H9 (cell line): ENCODE results near the gene AHDC1. TPM values are rescaled to one million over a fixed set of nuclear protein-coding genes. Genes with fewer than 3 reads are reported as not detected.

ENCODE experiments used
- DNase-seq: peaks from one replicate; pipeline ENCODE4 v3.0.0-alpha.2; 2017
- H2AFZ ChIP-seq: one replicate; pipeline ENCODE4 v1.6.1; 2013; ENCODE audit warnings: mild to moderate bottlenecking, low read length, control low read depth, moderate library complexity
- H2AK5ac ChIP-seq: 2 replicates; pipeline ENCODE4 v1.6.1; 2013; ENCODE audit warnings: low read length, control low read depth, mixed read lengths; ENCODE audit not compliant: insufficient read length
- H2BK120ac ChIP-seq: one replicate; pipeline ENCODE4 v1.6.1; 2013; ENCODE audit warnings: low read depth, mild to moderate bottlenecking, low read length, control low read depth, inconsistent platforms; ENCODE audit not compliant: poor library complexity, severe bottlenecking
- H2BK12ac ChIP-seq: 2 replicates; pipeline ENCODE4 v1.6.1; 2013; ENCODE audit warnings: low read length, control low read depth, mixed read lengths, low read depth; ENCODE audit not compliant: insufficient read length
- H2BK15ac ChIP-seq: 2 replicates; pipeline ENCODE4 v1.6.1; 2013; ENCODE audit warnings: low read depth, low read length, control low read depth
- H2BK20ac ChIP-seq: one replicate; pipeline ENCODE4 v1.6.1; 2013; ENCODE audit warnings: low read depth, mild to moderate bottlenecking, low read length, control low read depth, inconsistent platforms; ENCODE audit not compliant: poor library complexity, severe bottlenecking
- H2BK5ac ChIP-seq: 2 replicates; pipeline ENCODE4 v1.6.1; 2013; ENCODE audit warnings: low read length, control low read depth, mixed read lengths; ENCODE audit not compliant: insufficient read length
- H3K14ac ChIP-seq: 2 replicates; pipeline ENCODE4 v1.6.1; 2013; ENCODE audit warnings: low read length, control low read depth; ENCODE audit not compliant: insufficient read depth
- H3K18ac ChIP-seq: 2 replicates; pipeline ENCODE4 v1.6.1; 2013; ENCODE audit warnings: low read depth, mild to moderate bottlenecking, mixed read lengths, low read length, control low read depth; ENCODE audit not compliant: insufficient read length
- H3K23ac ChIP-seq: 2 replicates; pipeline ENCODE4 v1.6.1; 2013; ENCODE audit warnings: low read length, control low read depth, mixed read lengths, low read depth; ENCODE audit not compliant: insufficient read length
- H3K23me2 ChIP-seq: 2 replicates; pipeline ENCODE4 v1.6.1; 2013; ENCODE audit warnings: low read depth, mild to moderate bottlenecking, mixed read lengths, low read length, control low read depth; ENCODE audit not compliant: insufficient read length, poor library complexity, severe bottlenecking
- H3K27ac ChIP-seq: 2 replicates; pipeline ENCODE4 v1.5.1; 2013; ENCODE audit warnings: low read length, control low read depth, mixed read lengths, low read depth; ENCODE audit not compliant: insufficient read length
- H3K27me3 ChIP-seq: 2 replicates; pipeline ENCODE4 v1.6.1; 2013; ENCODE audit warnings: low read length, control low read depth, inconsistent platforms; ENCODE audit not compliant: insufficient read depth
- H3K4ac ChIP-seq: 2 replicates; pipeline ENCODE4 v1.6.1; 2013; ENCODE audit warnings: low read depth, mild to moderate bottlenecking, control low read depth, inconsistent platforms, low read length, moderate library complexity
- H3K4me1 ChIP-seq: 2 replicates; pipeline ENCODE4 v1.6.1; 2013; ENCODE audit warnings: low read length, control low read depth, inconsistent platforms; ENCODE audit not compliant: insufficient read depth
- H3K4me2 ChIP-seq: 2 replicates; pipeline ENCODE4 v1.6.1; 2013; ENCODE audit warnings: low read length, control low read depth, mixed read lengths; ENCODE audit not compliant: insufficient read length, insufficient read depth
- H3K56ac ChIP-seq: 2 replicates; pipeline ENCODE4 v1.6.1; 2013; ENCODE audit warnings: low read depth, mild to moderate bottlenecking, mixed read lengths, low read length, control low read depth; ENCODE audit not compliant: insufficient read length
- H3K79me1 ChIP-seq: 2 replicates; pipeline ENCODE4 v1.6.1; 2013; ENCODE audit warnings: low read depth, mild to moderate bottlenecking, moderate library complexity, low read length, control low read depth, inconsistent platforms; ENCODE audit not compliant: insufficient read depth, poor library complexity, severe bottlenecking
- H3K79me2 ChIP-seq: 2 replicates; pipeline ENCODE4 v1.6.1; 2013; ENCODE audit warnings: low read length, control low read depth, inconsistent platforms; ENCODE audit not compliant: insufficient read depth
- H3K9ac ChIP-seq: 2 replicates; pipeline ENCODE4 v1.6.1; 2013; ENCODE audit warnings: low read length, control low read depth, mixed read lengths; ENCODE audit not compliant: insufficient read length; ENCODE audit errors: extremely low read depth
- H3K9me3 ChIP-seq: one replicate; pipeline ENCODE4 v1.6.1; 2013; ENCODE audit warnings: low read depth, low read length, inconsistent platforms; ENCODE audit not compliant: control insufficient read depth
- H3T11ph ChIP-seq: one replicate; pipeline ENCODE4 v1.6.1; 2013; ENCODE audit warnings: mild to moderate bottlenecking, low read length, control low read depth, inconsistent platforms
- H4K20me1 ChIP-seq: one replicate; pipeline ENCODE4 v1.6.1; 2013; ENCODE audit not compliant: control insufficient read depth, insufficient read length, insufficient read depth
- H4K5ac ChIP-seq: 2 replicates; pipeline ENCODE4 v1.6.1; 2013; ENCODE audit warnings: low read depth, mild to moderate bottlenecking, mixed read lengths, low read length, control low read depth; ENCODE audit not compliant: insufficient read length
- H4K8ac ChIP-seq: replicated peaks from 2 replicates; pipeline ENCODE4 v1.6.1; 2013; ENCODE audit warnings: low read length, control low read depth, mixed read lengths, low read depth; ENCODE audit not compliant: insufficient read length
- H4K91ac ChIP-seq: 2 replicates; pipeline ENCODE4 v1.6.1; 2013; ENCODE audit warnings: low read depth, mild to moderate bottlenecking, moderate library complexity, mixed read lengths, low read length, control low read depth; ENCODE audit not compliant: insufficient read length
- H3K27ac Mint-ChIP-seq, 3 experiments: 2 replicates in 2 of 3; 3 replicates in 1 of 3; pipeline ENCODE4 v1.8.0; 2020 to 2021; ENCODE audit warnings: mixed read lengths in 3 of 3, mild to moderate bottlenecking in 1 of 3, moderate library complexity in 1 of 3
- H3K27me3 Mint-ChIP-seq: 2 replicates; pipeline ENCODE4 v1.8.0; 2021; ENCODE audit warnings: low read depth, mild to moderate bottlenecking, moderate library complexity, mixed read lengths
- H3K36me3 Mint-ChIP-seq, 3 experiments: 2 replicates in 2 of 3; 3 replicates in 1 of 3; pipeline ENCODE4 v1.8.0; 2020 to 2021; ENCODE audit warnings: low read depth in 3 of 3, mixed read lengths in 3 of 3; ENCODE audit not compliant: insufficient read depth in 1 of 3
- H3K4me1 Mint-ChIP-seq, 2 experiments: 2 replicates each; pipeline ENCODE4 v1.8.0; 2020; ENCODE audit warnings: mixed read lengths in 2 of 2
- H3K4me3 Mint-ChIP-seq, 2 experiments: 2 replicates in 1 of 2; 3 replicates in 1 of 2; pipeline ENCODE4 v1.8.0; 2020 to 2021; ENCODE audit warnings: mild to moderate bottlenecking in 2 of 2, mixed read lengths in 2 of 2, moderate library complexity in 1 of 2
- H3K9me3 Mint-ChIP-seq, 2 experiments: 2 replicates in 1 of 2; 3 replicates in 1 of 2; pipeline ENCODE4 v1.8.0; 2020; ENCODE audit warnings: mild to moderate bottlenecking in 2 of 2, mixed read lengths in 2 of 2, moderate library complexity in 1 of 2
- CTCF ChIP-seq: fragments of 200-600 bp; sonication (generic); conservative IDR thresholded peaks from 3 replicates; pipeline ENCODE4 v1.8.0; 2021; ENCODE audit warnings: antibody characterized with exemption, mild to moderate bottlenecking
- WGBS: extraction: QIAGEN DNeasy Blood & Tissue Kit; methylation state at CpG from one replicate; pipeline ENCODE4 v1.1.7; 2013; ENCODE audit warnings: missing lambda C conversion rate, low lambda C conversion rate, mixed read lengths; ENCODE audit not compliant: insufficient read length; ENCODE audit errors: extremely low coverage; 5-methylcytosine and 5-hydroxymethylcytosine counted together
- total RNA-seq: library from RNA; stranded (reverse); gene quantifications from 2 replicates; pipeline ENCODE4 v1.2.1, GENCODE V29; 2021

AHDC1 gene
- total RNA-seq, 1 experiment from 2014 or later = 29.4 TPM

GRCh38 chr1:27591622-27592021, 12.3 kb downstream of the AHDC1 start:
- H2AK5ac ChIP-seq = no peak overlapping the region
- H2BK5ac ChIP-seq = no peak overlapping the region
- DNase-seq = no peak
- no CpG with 5 or more reads among the region's 4 CpGs for WGBS
- no peak overlapping the region for H3K56ac ChIP-seq
- H3K23ac ChIP-seq = no peak overlapping the region
- no peak overlapping the region for H3K27ac Mint-ChIP-seq
- H3K79me1 ChIP-seq = no peaks in the 10 kb centered on the region
- H2AFZ ChIP-seq = no peak overlapping the region
- no peak overlapping the region for H2BK15ac ChIP-seq
- H3K4me3 Mint-ChIP-seq = no peak overlapping the region
- H3K4me1 ChIP-seq = peaks cover 10% of the 10 kb centered on the region; the same call in 1 of the 2 replicates
- no peak overlapping the region for H3T11ph ChIP-seq
- no peaks in the 10 kb centered on the region for H3K27me3 Mint-ChIP-seq
- peaks cover 9 to 12% of the 10 kb centered on the region in 2 experiments; a peak in 3 of 4 replicates for H3K4me1 Mint-ChIP-seq
- no peaks in the 10 kb centered on the region for H3K23me2 ChIP-seq
- peaks cover 5% of the 10 kb centered on the region for H4K20me1 ChIP-seq
- peaks cover 5% of the 10 kb centered on the region; the same call in 1 of the 2 replicates for H3K79me2 ChIP-seq
- H3K4ac ChIP-seq = no peak overlapping the region
- H3K9ac ChIP-seq = no peak overlapping the region
- no peak overlapping the region for H3K18ac ChIP-seq
- H4K8ac ChIP-seq = no peak overlapping the region
- no peak overlapping the region for H3K4me2 ChIP-seq
- H3K9me3 Mint-ChIP-seq = no peaks in the 10 kb centered on the region
- no peak overlapping the region for H2BK12ac ChIP-seq
- TF ChIP-seq CTCF = no peak
- no peak overlapping the region for H4K5ac ChIP-seq
- no peak overlapping the region for H2BK20ac ChIP-seq
- no peaks in the 10 kb centered on the region for H3K9me3 ChIP-seq
- no peaks in the 10 kb centered on the region for H3K36me3 Mint-ChIP-seq
- H3K27ac ChIP-seq = no peak overlapping the region
- H4K91ac ChIP-seq = no peak overlapping the region
- H2BK120ac ChIP-seq = no peak overlapping the region
- no peak overlapping the region for H3K14ac ChIP-seq
- H3K27me3 ChIP-seq = no peaks in the 10 kb centered on the region
